Kidney (tissue), 2 donors: Measurements from ENCODE around the gene IZUMO1. TPM values are rescaled to one million over a fixed set of nuclear protein-coding genes. Genes with fewer than 3 reads are reported as not detected.

Experiments used
- polyA plus RNA-seq: library from polyadenylated mRNA; stranded (reverse); fragments of 350-450 nt; fragmentation: Illumina TruSeq; extraction: RNeasy Lipid Tissue Mini Kit (QIAGEN cat#74804); gene quantifications from one replicate; pipeline ENCODE4 v1.2.3, GENCODE V29; 2014; ENCODE audit warnings: low read depth, low replicate concordance; ENCODE audit not compliant: insufficient read depth
- total RNA-seq: library from RNA; stranded (reverse); fragmentation: NEBNext Ultra II Directional; extraction: Animal tissue kit (Norgen Biotek cat#: 25700); gene quantifications from one replicate; pipeline ENCODE4 v1.2.1, GENCODE V29; 2021
- donor health status: DM: yes; HTN: yes; CAD: no.

Gene IZUMO1
- total and polyA plus RNA-seq, 2 donors from 2014 or later: 0.79 TPM; not detected in 1

Other genes with a start within 250 kb of the IZUMO1 start
- gene LMTK3, start 235.1 kb downstream of the IZUMO1 start, total RNA-seq: 8.4 TPM
- 4.2 TPM for gene LMTK3, start 235.1 kb downstream of the IZUMO1 start, polyA plus RNA-seq
- 2.3 TPM for gene SULT2B1, start 194.7 kb downstream of the IZUMO1 start, total RNA-seq
- 2.3 TPM for gene SULT2B1, start 194.7 kb downstream of the IZUMO1 start, polyA plus RNA-seq
- not detected for gene SPACA4, start 140.2 kb downstream of the IZUMO1 start, total RNA-seq
- not detected for gene SPACA4, start 140.2 kb downstream of the IZUMO1 start, polyA plus RNA-seq
- 15.9 TPM for gene FAM83E, start 131.8 kb downstream of the IZUMO1 start, total RNA-seq
- gene FAM83E, start 131.8 kb downstream of the IZUMO1 start, polyA plus RNA-seq: 0.41 TPM
- 986 TPM for gene RPL18, start 127.7 kb downstream of the IZUMO1 start, total RNA-seq
- 1,596 TPM for gene RPL18, start 127.7 kb downstream of the IZUMO1 start, polyA plus RNA-seq
- gene SPHK2, start 127.4 kb downstream of the IZUMO1 start, total RNA-seq: 23.3 TPM
- 37.2 TPM for gene SPHK2, start 127.4 kb downstream of the IZUMO1 start, polyA plus RNA-seq
- gene DBP, start 109.5 kb downstream of the IZUMO1 start, total RNA-seq: 14.5 TPM
- gene DBP, start 109.5 kb downstream of the IZUMO1 start, polyA plus RNA-seq: 20.4 TPM
- gene CA11, start 100.7 kb downstream of the IZUMO1 start, total RNA-seq: 11.6 TPM
- gene CA11, start 100.7 kb downstream of the IZUMO1 start, polyA plus RNA-seq: 42.3 TPM
- 0.85 TPM for gene NTN5, start 73.9 kb downstream of the IZUMO1 start, total RNA-seq
- 0.52 TPM for gene NTN5, start 73.9 kb downstream of the IZUMO1 start, polyA plus RNA-seq
- 5.8 TPM for gene FUT2, start 50.9 kb downstream of the IZUMO1 start, total RNA-seq
- 0.28 TPM for gene FUT2, start 50.9 kb downstream of the IZUMO1 start, polyA plus RNA-seq
- 2.2 TPM for gene MAMSTR, start 27.2 kb downstream of the IZUMO1 start, total RNA-seq
- 3.6 TPM for gene MAMSTR, start 27.2 kb downstream of the IZUMO1 start, polyA plus RNA-seq
- 23.3 TPM for gene RASIP1, start 6.3 kb downstream of the IZUMO1 start, total RNA-seq
- gene RASIP1, start 6.3 kb downstream of the IZUMO1 start, polyA plus RNA-seq: 13.6 TPM
- gene FUT1, start 5.7 kb upstream of the IZUMO1 start, total RNA-seq: 4.3 TPM
- gene FUT1, start 5.7 kb upstream of the IZUMO1 start, polyA plus RNA-seq: 2.3 TPM
- not detected for gene FGF21, start 8.6 kb upstream of the IZUMO1 start, total RNA-seq
- not detected for gene FGF21, start 8.6 kb upstream of the IZUMO1 start, polyA plus RNA-seq
- 55.3 TPM for gene BCAT2, start 64.1 kb upstream of the IZUMO1 start, total RNA-seq
- gene BCAT2, start 64.1 kb upstream of the IZUMO1 start, polyA plus RNA-seq: 69.4 TPM
- 5.2 TPM for gene HSD17B14, start 89.6 kb upstream of the IZUMO1 start, total RNA-seq
- gene HSD17B14, start 89.6 kb upstream of the IZUMO1 start, polyA plus RNA-seq: 141 TPM
- 79.1 TPM for gene PLEKHA4, start 121.7 kb upstream of the IZUMO1 start, total RNA-seq
- 22.9 TPM for gene PLEKHA4, start 121.7 kb upstream of the IZUMO1 start, polyA plus RNA-seq
- gene PPP1R15A, start 125.5 kb upstream of the IZUMO1 start, total RNA-seq: 45.1 TPM
- gene PPP1R15A, start 125.5 kb upstream of the IZUMO1 start, polyA plus RNA-seq: 24.7 TPM
- gene TULP2, start 151.8 kb upstream of the IZUMO1 start, total RNA-seq: not detected
- not detected for gene TULP2, start 151.8 kb upstream of the IZUMO1 start, polyA plus RNA-seq
- gene NUCB1, start 153.4 kb upstream of the IZUMO1 start, total RNA-seq: 265 TPM
- 503 TPM for gene NUCB1, start 153.4 kb upstream of the IZUMO1 start, polyA plus RNA-seq
- 0.60 TPM for gene DHDH, start 186.8 kb upstream of the IZUMO1 start, total RNA-seq
- 26.3 TPM for gene DHDH, start 186.8 kb upstream of the IZUMO1 start, polyA plus RNA-seq
- 76.7 TPM for gene BAX, start 208.0 kb upstream of the IZUMO1 start, total RNA-seq
- gene BAX, start 208.0 kb upstream of the IZUMO1 start, polyA plus RNA-seq: 141 TPM
- 1,841 TPM for gene FTL, start 218.4 kb upstream of the IZUMO1 start, total RNA-seq
- 17,016 TPM for gene FTL, start 218.4 kb upstream of the IZUMO1 start, polyA plus RNA-seq
- 41.5 TPM for gene GYS1, start 246.4 kb upstream of the IZUMO1 start, total RNA-seq
- 23.9 TPM for gene GYS1, start 246.4 kb upstream of the IZUMO1 start, polyA plus RNA-seq
- gene RUVBL2, start 247.0 kb upstream of the IZUMO1 start, total RNA-seq: 57.0 TPM
- 83.6 TPM for gene RUVBL2, start 247.0 kb upstream of the IZUMO1 start, polyA plus RNA-seq